Vagina (tissue), 2 donors: Measurements from ENCODE around the gene CD48.

ENCODE experiments used
- CTCF ChIP-seq, 3 experiments: fragments of 450-650 bp in 2 of 3; fragments of 200-600 bp in 1 of 3; sonication (generic) in 1 of 3; IDR thresholded peaks; one replicate each; pipeline ENCODE4 v1.5.1; 2017 to 2019; ENCODE audit warnings: antibody characterized with exemption in 3 of 3, mild to moderate bottlenecking in 2 of 3, moderate library complexity in 2 of 3
- POLR2A ChIP-seq, 2 donors: fragments of 450-650 bp; IDR thresholded peaks; one replicate each; pipeline ENCODE4 v1.6.1; 2017; ENCODE audit warnings: antibody characterized with exemption in 2 of 2, mild to moderate bottlenecking in 2 of 2, moderate library complexity in 2 of 2
- POLR2AphosphoS5 ChIP-seq, 2 donors: sonication (generic); formaldehyde crosslinking; IDR thresholded peaks; one replicate each; pipeline ENCODE4 v1.9.0; 2017; ENCODE audit warnings: antibody characterized with exemption in 2 of 2, mild to moderate bottlenecking in 2 of 2, low read depth in 1 of 2; ENCODE audit not compliant: insufficient read depth in 1 of 2

GRCh38 chr1:160644399-160644798 lies 67.2 kb downstream of the CD48 start:
- TF ChIP-seq CTCF (IDR thresholded peaks at IDR 0.05) (no peak), POLR2A (IDR thresholded peaks at IDR 0.05) (no peak), POLR2AphosphoS5 (IDR thresholded peaks at IDR 0.05; ENCODE audit: insufficient read depth in 1 of 2, low read depth in 1 of 2) (no peak)
